Retina (tissue), 1 donor: ENCODE measurements around the gene LDHD.

ENCODE experiments used
- DNase-seq: peaks from one replicate; pipeline ENCODE4 v3.0.0-alpha.2; 2016

LDHD gene

DNA sequence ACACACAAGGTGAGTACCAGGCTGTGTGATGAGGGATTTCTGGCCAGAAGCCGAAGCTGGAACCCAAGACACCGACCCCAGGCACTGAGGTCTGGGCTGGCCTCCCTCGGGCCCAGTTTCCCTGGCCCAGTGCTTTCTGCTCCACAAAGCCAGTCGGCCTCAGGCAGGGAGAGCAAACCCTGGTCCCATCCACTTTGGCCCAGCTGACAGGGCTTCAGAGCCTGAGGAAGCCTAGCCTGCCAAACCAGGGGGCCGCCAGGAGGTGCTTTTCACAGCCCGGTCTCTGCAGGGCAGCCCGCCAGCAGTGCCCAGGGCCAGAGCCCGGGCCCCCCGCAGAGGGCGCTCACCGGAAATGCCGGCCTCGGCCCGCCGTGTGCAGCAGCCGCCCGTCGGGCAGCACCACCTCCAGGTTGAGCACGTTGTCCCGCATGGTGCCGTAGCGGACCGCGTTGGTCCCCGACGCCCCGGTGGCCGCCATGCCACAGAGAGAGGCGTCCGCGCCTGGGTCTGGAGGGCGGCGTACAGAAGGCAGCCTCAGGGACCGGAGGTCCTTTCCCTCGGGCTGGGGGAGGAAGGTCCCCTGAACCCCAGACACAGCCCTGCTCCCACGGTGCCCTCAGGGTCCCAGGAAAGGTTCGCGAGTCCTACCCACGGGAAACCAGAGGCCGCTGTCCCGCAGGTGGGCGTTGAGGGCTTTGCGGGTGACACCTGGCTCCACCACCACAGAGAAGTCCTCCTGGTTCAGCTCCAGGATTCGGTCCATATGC lies 2.2 kb downstream of the LDHD start:
- no peak for DNase-seq

DNA sequence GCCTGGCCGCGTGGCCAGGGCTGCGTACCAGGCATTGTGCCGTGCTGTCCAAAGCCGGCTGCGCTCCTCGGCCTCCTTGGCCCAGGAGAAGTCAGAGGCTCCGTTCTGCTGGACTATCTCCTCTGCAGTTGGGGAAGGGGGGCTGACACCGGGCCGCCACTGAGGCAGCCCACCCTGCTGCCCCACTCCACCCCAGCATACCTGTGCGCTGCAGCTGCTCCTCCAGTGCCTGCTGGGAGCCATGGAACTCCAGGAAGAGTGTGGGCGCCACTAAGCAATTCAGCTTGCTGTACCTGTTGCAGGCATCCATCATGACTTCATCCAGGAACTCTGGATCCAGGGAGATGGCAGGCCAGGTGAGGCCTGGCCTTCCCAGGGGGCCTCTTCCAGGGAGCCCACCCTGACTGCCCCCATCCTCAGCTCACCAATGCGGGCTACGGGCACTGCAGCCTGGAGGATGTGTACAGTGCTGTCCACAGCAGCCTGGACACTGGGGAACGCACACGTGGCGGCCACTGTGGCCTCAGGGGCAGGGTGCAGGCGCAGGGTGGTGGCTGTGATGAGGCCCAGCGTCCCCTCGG lies 2.9 kb downstream of the LDHD start:
- no peak for DNase-seq

DNA sequence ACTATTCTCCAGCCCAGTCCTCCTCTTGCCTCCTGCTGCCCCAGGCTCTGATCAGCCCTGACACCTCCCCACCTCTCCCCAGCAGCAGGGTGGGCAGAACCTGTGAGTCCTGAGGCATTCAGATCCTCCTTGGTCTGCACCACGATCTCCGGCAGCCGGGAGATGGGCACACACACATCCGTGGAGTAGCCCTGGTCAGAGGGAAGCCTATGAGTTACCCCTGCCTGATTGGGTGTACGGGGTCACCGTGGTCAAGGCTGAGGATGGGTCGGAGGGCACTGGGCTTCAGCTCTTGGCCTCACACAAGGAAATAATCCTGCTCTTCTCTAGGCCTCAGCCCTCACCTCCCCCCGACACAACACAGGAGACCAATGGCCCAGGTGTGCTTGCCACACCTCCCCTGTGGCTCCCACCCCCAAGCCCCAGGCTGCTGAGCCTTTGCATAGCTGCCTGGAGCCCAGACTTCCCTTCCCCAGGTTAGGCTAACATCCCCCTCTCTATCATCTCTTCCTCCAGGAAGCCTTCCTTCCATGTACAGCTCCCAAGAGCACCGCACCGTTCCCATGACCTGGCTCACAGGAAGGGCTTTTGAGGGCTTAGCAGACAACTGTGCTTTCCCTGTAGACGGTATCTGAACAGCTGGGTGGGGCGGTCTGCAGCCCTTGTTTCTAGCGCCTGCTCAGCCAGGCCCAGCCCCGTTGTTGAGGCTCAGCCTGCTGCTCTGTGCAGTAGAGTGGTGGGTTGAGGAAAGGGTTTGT lies 3.7 kb downstream of the LDHD start:
- no peak for DNase-seq

DNA sequence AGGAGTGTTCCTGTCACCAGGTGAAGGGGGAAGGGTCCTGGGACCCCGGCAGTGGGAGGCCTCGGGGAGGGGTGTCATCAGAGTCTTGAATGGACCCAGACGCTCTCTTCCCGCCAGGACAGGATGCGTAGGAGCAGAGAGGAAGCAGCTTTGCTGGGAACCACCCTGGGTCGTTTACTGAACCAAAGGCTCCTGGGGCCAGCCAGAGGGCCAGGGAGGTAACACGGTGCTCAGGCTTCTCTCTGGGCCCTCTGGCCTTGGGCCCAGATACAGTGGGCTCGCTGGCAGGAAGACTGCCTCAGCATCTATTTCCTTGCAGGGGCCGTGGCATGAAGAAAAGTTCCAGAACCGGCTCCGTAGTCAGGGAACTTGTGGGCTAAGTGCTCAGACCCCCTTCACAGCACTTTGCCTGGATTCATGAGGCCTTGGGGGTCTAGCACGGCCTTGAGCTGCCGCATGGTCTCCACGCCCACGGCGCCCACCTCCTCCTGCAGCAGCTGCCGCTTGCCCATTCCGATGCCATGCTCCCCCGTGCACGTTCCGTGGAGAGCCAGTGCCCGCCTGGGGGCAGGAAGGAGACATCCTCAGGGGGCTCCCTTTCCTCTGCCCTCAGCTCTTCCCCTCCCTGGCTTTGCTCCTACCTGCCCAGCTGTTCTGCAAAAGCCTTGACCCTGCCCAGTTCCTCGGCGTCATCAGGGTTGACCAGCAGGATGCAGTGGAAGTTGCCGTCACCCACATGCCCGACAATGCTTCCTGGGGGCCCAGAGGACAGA lies 4.4 kb downstream of the LDHD start:
- no peak for DNase-seq

DNA sequence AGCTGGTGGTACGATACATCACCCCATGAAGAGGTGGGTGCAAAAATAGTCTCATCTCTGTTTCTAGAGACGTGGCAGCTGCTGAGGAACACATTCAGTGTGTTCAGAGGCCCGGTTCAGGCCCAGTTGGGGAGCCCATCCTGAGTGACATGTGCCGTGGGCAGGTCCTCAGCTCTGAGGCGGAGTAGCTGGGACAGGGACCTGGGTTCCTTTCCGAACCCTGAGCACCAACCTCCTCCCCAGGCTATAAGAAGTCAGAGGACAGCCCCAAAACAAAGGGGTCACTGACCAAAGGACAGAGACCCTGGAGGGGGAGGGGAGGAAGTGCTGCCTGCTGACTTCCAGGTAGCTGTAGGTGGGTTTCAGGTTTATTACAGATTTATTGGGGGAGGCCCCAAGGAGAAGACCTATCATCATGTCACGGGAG lies 5.1 kb downstream of the LDHD start:
- no peak for DNase-seq

DNA sequence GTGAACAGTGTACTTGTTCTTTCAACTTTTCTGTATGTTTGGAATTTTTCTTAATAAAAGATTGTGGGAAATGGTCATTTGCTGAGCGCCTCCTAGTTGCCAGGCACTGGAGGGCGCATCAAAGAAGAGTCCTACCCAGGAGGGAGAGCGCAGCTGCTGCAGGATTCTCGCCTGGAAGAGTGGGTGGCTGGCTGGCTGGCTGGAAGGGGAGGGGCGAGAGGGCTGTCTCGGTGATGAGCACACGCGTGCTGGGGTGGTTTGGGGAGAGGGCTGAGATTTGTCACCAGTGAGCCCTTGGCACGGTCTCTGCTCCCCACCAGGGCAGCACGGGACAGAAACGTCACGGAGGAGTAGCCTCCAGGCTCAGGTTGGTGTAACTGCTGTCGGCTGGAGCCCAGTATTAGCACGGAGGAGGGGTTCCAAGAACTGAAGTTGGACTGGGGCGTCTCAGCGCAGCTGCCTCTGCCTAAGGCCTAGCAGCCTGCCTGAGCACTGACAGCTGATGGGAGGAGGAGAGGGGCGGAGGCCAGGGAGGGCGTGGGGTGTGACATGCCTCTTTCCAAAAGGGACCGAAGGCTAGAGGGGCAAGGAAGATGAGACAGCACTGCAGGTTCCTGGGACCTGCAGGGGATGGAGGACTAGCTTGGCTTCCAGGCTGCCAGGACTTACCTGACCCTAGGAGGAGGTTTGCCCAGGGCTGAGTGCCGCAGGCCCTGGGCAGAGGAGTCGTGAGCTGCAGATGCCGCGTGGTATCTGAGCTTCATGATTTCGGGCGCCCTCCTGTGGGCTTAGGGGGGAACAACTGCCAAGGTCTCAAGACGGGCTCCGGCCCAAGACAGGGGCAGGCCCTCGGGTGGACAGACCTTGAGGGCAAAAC lies 5.7 kb downstream of the LDHD start:
- peak; percentile 89 for DNase-seq

DNA sequence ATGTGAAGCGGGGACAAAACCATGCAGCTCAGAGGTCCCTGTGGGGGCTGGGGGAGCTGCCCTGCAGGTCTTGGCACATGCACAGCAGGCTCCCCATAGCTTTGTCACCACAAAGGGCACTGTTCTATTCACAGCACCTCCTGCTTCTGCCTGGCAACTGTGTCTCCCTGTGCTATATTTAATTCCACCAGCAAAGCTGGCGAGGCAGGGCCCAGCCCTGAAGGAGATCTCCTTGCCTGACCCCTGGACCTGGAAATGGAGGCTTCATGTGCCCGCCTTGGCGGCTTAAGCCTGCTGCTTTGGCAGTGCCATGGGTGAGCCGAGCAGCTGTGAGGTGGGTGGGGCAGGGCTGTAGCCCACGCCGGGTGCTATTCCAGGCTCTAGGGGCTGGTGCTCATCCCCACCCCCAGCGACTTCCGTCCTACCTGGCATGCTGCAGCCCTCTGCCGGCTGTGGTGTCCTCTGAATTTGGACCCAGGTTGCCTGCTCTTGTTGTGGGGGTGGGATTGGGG lies 6.8 kb downstream of the LDHD start:
- DNase-seq, result no peak

DNA sequence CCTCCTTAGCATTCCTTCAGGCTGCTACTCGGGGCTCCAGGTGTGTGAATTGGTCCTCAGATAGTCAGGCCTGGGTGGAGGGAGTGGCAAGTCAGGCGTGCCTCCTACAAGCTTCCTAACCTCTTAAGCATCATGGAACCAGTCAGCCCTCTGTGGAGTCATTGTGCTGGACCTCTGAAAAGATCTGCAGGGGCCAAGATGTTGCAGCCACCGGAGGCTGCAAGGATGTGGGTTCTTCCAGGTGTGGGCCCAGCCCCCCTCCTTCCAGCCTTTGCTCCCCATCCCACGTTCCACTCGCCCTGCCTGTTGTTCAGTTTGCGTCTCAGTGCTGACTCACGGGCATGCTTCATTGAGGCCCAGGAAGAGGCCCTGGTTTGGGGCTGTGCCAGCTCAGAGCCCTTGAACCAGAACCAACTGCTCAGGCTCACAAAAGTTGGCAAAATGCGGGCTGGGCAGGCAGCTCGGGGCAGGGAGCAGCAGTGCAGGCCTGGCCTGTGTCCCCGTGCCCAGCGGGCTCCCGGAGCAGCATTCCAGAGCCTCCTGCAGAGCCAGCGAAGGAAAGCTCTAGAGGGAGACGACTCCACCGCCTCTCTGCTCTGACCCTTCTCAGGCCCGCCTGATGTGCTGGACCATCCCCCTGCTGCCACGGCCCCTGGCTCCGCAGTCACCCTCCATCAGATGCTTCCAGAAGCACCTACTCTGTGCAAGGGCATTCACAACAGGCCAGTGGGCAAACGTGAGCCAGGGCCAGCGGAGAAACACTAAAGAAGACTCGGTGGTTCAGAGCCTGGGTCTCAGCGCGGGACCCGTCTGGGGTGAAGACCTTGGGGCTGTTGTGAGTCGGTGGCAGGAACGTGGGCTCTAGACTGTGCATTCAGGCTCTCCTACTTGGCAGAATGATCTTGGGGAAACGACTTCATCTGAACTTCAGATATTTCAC lies 7.5 kb downstream of the LDHD start:
- no peak for DNase-seq

DNA sequence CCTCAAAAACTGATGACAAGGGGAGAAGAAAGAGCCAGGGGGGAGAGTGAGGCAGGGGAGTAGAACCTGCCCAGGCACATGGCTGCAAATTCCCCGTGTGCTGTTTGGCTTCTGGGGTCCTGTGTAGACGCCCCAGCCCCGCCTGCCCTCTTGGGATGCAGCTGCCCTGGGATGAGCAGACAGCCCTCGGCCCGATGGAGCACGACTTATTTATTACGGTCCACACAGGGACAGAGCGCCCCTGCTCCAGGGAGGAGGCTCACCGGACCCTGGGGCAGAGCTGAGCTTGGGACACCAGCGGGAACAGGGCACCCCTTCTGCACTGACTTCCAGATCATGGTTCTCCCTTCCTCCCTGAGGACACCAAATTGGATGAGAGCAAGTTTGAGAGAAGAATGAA lies 9.1 kb downstream of the LDHD start:
- DNase-seq, result no peak

DNA sequence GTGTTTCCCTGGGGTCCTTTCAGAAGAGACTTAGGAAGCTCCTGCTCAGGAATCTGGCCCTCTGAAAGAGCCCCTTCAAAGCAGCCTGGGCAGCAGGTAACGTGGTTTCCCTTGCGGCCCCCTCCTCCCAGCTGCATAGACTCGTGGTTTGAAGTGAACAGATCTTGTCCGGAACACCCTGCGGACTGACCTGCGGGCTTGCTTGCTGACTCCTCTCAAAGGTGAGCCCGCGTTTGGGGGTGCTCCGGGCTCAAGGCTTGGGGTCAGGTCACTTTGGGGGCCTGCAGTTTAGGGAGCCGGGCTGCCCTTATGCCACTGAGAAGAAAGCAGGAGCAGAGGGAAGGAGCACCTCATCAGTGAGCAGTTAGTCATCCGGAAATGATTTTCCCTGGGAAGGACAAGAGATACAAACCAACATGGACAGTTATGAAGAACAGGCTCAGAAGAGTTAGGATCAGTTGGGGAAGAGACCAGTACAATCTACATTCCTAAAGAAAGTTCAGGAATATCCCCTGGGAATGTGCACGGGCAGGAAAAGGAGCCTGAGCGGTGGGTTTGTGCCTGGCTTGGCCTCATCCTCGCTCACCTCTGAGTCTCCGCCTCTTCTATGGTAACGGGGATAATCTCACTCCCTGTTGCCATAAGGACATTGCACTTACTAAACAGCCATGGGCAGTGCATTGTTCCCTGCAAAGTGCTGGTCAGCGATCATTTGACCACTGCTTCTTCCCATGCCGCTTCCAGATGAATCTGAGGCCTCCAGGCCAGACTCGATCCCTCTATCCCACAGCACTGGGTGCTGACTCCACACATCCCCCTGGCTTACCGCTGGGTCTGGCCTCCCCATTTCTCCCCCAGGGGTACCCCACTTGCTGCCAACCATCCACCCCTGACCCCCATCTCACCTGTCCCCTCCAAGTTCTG lies 10.0 kb downstream of the LDHD start:
- no peak for DNase-seq

DNA sequence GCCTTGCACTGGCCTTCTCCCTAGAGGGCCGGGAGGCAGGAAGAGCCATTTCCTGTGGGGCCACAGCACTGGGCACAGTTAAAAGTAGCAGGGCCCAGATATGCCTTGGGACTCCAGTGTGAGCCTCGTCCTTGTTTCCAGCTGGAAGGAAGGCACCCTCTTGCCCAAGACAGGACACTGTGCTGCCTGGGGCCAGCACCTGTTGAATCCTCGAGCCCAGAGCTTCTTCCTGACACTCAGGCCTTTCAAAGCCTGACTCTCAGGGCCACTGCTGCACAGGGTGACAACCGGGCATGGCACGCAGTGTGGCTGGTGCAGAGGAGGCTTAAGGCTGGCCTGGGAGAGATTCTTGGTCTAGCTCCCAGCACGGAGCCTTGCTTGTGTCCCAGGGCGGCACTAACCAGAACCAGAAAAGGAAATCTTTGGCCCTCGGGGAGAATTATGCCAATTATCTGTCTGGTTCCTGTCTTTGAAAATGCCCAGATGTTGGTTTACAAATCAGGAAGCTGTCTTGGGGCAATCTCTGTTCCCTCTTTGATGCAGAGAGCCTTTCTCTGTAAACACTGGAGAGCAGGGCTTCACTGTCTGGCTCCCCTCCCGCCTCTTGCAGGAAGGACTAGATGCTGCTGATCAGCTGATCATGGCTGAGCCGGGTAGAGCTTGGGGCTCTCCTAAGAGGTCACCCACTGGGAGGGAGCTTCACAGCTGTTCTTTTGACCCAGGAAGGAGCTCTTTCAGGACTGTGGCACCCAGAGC lies 11.1 kb downstream of the LDHD start:
- no peak for DNase-seq

DNA sequence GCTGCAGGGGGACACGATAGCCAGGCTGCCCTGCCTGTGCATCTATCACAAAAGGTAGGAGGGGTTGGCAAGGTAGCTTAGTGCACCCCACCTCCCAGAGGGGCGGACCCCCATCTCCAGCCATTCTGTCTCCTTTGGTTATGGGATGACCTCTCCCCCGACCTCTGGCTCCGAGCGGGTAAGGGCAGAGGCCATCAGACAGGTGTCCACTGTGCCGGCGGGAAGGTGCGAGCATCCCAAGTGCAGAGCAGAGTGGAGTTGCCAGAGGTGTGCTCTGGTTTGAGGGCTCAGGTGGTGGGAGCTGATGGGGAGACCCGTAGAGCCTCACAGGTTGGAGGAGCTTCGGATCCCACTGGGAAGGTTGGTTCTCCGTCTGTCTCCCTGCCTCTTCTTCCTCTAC lies 11.7 kb downstream of the LDHD start:
- DNase-seq, result no peak

DNA sequence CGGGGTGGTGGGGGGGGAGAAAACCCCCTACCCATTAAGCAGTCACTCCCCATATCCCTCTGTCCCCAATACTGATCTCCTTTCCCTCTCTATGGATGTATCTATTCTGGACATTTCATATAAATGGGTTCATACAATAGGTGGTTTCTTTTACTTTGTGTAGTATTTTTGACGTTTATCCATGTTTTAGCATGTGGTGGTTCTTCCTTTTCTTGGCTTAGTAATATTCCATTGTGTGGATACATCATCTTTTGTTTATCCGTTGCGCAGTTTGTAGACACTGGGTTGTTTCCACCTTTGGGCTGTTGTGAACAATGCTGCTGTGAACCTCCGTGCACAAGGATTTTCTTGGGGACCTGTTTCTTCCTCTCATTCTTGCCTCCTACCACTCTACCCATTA lies 12.6 kb downstream of the LDHD start:
- no peak for DNase-seq

DNA sequence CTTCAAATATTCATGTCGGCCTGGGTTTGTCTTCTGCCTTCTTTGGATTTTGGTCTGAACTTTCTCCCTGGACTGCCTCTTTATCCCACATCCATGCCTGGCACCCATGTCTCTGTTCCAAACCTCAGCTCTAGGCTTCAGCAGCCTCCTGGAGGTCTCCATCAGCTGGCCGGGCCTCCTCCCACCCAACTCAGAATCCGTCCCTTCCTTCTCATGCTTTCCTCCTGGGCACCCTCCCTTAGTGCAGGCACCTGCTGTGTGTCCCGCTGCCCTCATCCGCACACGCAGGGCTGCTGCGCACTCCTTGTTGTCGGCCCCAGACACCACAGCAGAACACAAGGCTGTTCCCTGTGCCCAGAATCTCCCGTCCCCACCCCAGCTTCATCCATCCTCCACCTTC lies 14.0 kb downstream of the LDHD start:
- DNase-seq, result no peak

DNA sequence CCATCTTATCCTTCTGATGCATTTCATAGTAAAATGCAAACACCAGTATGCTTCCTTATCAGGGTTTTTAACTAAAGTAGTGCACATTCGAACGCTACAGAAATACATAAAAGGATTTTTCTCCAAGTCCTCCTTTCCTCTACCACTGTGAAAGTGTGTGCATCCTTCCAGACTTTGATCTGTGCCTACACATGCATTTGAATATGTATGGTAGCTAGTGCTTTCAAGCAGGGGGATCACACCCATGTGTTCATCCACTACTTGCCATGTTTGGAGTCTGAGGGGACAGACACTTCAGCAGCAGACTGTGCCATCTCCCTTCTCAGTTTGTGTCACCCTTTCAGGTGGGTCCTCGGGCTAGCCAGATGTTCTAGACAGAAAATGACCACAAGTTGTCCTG lies 14.9 kb downstream of the LDHD start:
- no peak for DNase-seq

DNA sequence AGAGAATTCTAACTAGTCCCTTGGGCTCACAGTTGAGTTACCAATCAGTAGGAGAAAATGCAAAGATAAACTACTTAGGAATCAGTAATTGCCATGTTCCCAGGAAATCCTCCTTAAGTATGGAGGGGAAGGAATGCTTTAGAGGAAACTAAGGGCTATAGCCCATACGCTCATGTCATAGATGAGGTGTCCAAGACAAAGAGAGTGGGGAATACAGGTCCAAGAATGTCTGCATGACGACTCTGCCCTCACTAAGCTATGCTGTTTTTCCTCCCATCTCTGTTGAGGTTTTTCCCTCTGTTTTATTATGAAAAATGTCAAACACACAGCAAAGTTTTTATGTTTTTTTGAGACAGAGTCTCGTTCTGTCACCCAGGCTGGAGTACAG lies 16.0 kb downstream of the LDHD start:
- DNase-seq, result no peak

DNA sequence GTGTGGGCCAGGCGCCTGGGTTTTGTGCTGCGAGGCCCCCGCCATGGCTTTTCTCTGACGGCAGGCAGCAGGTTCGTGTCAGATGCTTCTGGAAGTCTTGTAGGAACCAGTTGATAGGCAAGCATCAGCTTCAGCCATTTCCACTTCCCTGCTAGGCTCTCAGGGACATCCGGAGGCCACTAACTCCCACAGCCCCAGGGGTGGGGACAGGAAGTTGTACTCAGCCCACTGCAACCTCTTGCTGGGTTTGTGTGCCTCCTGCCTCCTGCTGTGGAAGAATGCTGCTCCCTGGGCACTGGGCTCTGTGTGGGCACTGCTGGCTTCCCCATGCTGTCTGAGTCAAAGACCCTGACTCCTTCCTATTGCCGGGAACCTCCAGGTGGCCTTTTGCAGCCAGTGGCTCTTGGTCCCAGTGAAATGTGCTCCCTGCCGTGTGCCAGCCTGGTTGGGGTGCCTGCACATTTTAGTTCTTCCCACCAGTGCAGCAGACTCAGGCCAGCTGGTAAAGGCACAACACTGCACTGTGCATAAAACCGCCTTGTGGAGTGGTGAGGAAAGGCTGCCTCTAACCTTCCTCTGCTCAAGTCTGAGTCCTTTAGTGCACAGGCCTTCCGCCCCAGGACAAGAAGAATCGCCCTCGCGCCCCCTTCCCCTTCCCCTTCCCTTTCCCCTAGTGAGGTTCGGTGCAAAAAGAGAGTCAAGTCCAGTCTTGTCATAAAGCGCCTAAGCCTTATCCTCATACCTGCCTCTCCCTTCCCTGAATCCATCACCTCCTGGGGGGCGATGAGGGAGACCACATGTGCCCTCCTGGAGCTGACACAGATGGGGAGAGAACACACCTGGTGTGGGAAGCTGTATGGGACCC lies 16.6 kb downstream of the LDHD start:
- no peak for DNase-seq

DNA sequence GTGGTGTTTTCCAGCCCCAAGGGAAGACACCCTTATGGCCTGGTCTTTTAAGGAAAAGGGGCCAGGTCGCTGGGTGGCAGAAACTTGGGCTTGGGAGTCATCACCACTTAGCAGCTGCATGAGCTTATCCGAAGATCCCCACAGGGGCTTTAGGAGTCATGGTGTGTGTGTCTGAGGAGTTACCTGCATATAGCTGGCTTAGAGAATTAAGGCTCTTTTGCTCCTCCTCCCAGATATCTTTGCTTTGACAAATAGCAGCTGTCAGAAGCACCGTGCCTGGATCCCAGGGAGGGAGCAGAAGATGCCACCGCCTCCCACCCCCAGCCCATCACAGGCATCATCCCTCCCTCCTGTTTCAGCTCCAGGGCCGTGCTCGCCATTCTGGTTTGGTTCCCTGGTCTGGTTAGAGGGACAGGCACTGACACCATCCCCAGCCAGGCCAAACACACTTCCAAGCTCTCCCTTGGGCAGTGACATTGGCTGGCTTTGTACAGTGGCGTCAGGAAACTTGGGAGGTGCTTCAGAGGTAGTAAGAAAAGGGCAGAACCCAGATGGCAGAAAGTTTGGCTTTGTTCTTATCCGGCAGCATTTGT lies 17.4 kb downstream of the LDHD start:
- DNase-seq, result no peak
